SH-SY5Y (cell line): ENCODE measurements around the gene STMN3.

Experiments used
- GATA2 ChIP-seq: IDR thresholded peaks from 2 replicates; pipeline ENCODE4 v1.6.1; 2011; ENCODE audit warnings: mild to moderate bottlenecking, low read depth, low read length
- GATA3 ChIP-seq: IDR thresholded peaks from 2 replicates; pipeline ENCODE4 v1.6.1; 2011; ENCODE audit warnings: low read depth, mild to moderate bottlenecking, low read length, moderate library complexity

DNA sequence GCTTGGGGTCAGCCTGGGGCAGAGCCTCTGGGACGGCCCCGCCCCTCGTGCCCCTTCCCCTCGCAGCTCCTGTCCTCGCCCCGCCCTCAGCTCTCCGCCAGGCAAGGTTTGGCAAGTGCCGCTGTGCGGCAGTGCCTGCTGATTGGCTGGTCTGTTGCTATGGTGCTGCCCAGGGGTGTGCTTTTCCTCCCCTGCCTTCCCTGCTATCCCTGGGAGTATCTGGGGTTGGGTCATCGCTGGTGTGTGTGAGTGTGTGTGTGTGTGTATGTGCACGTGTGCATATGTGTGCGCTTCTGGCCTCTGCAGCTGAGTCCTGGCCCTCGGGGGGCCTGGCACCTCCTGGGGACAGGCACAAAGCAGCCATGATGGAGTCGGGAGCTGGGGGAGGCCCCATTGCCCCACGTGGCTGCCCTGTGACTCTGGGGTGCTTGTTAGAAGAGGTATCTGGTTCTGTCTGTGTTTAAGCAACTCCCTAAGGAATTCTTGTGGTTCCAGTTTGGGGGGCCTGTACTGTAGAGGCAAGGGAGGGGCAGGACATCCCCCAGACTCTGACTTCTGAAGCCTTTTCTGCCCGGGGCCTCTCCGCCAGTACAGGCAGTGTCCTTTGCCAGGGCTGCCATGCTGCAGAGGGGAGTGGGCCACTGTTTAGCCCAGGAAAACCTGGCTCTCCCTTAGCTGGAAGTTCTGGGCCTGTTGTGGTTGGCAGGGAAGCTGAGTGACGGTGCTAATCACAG, 11.8 kb upstream of the STMN3 start:
- TF ChIP-seq GATA2 = no peak
- TF ChIP-seq GATA3 = no peak
